HL-60 (cell line): ENCODE data around the gene HCFC1.

Source experiments
- DNase-seq, 2 experiments: peaks; one replicate each; pipeline ENCODE4 v3.0.0-alpha.2; 2010 to 2020; ENCODE audit warnings: low read depth in 1 of 2, low spot score in 1 of 2
- H3K27ac ChIP-seq: fragments of 250-450 bp; sonication (Bioruptor Pico); replicated peaks from 2 replicates; pipeline ENCODE4 v1.5.1; 2020; ENCODE audit warnings: mild to moderate bottlenecking, moderate library complexity
- H3K27me3 ChIP-seq: fragments of 250-450 bp; sonication (Bioruptor Pico); 2 replicates; pipeline ENCODE4 v1.5.1; 2021; ENCODE audit warnings: mild to moderate bottlenecking, moderate library complexity; ENCODE audit not compliant: insufficient read depth, poor library complexity, severe bottlenecking
- H3K4me3 ChIP-seq: replicated peaks from 2 replicates; pipeline ENCODE4 v1.5.1; 2011; ENCODE audit warnings: mild to moderate bottlenecking, control low read depth, low read length; ENCODE audit not compliant: insufficient read depth
- GABPA ChIP-seq: IDR thresholded peaks from 2 replicates; pipeline ENCODE4 v1.6.1; 2012; ENCODE audit warnings: low read depth
- POLR2AphosphoS5 ChIP-seq: IDR thresholded peaks from 2 replicates; pipeline ENCODE4 v1.6.1; 2012; ENCODE audit warnings: low read depth
- SPI1 ChIP-seq: IDR thresholded peaks from 2 replicates; pipeline ENCODE4 v1.6.1; 2012; ENCODE audit warnings: low read depth, mild to moderate bottlenecking, borderline replicate concordance
- TF ChIP-seq, protein P1 (sequence below): IDR thresholded peaks from one replicate; pipeline ENCODE4 v1.5.1; 2011; ENCODE audit warnings: low read length, control low read depth, inconsistent platforms; ENCODE audit not compliant: insufficient read depth
- TF ChIP-seq, protein P2 (sequence below): IDR thresholded peaks from 2 replicates; pipeline ENCODE4 v1.6.1; 2012; ENCODE audit warnings: low read depth; ENCODE audit not compliant: insufficient replicate concordance

HCFC1 gene

DNA sequence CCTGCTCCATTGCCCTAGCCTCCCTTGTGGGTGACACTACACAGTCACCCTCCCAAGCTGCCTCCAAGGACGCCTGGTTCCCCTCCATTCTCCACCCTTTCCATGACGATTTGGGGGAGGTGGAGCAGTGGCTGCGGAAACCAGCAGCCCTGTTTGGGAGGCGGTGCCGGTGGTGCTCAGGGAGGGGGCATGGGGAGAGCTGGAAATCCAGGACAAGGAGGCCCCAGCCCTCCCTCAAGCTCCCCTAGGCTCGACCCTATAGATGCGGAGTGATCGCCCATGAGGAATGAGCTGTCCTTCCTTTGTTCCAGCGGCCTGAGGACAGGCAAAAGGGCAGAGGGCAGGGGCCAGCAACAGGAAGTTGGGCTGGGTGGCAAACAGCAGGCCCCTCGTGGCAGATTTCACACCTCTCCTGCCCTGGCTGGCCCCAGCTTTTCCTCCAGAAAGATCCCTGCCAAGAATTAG is 23.6 kb downstream of the HCFC1 start:
- no peak overlapping the region for H3K4me3 ChIP-seq
- H3K27ac ChIP-seq = peak overlapping the region; percentile 48
- TF ChIP-seq, protein P1, sequence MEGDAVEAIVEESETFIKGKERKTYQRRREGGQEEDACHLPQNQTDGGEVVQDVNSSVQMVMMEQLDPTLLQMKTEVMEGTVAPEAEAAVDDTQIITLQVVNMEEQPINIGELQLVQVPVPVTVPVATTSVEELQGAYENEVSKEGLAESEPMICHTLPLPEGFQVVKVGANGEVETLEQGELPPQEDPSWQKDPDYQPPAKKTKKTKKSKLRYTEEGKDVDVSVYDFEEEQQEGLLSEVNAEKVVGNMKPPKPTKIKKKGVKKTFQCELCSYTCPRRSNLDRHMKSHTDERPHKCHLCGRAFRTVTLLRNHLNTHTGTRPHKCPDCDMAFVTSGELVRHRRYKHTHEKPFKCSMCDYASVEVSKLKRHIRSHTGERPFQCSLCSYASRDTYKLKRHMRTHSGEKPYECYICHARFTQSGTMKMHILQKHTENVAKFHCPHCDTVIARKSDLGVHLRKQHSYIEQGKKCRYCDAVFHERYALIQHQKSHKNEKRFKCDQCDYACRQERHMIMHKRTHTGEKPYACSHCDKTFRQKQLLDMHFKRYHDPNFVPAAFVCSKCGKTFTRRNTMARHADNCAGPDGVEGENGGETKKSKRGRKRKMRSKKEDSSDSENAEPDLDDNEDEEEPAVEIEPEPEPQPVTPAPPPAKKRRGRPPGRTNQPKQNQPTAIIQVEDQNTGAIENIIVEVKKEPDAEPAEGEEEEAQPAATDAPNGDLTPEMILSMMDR = no peak
- TF ChIP-seq SPI1 = no peak
- TF ChIP-seq, protein P2, sequence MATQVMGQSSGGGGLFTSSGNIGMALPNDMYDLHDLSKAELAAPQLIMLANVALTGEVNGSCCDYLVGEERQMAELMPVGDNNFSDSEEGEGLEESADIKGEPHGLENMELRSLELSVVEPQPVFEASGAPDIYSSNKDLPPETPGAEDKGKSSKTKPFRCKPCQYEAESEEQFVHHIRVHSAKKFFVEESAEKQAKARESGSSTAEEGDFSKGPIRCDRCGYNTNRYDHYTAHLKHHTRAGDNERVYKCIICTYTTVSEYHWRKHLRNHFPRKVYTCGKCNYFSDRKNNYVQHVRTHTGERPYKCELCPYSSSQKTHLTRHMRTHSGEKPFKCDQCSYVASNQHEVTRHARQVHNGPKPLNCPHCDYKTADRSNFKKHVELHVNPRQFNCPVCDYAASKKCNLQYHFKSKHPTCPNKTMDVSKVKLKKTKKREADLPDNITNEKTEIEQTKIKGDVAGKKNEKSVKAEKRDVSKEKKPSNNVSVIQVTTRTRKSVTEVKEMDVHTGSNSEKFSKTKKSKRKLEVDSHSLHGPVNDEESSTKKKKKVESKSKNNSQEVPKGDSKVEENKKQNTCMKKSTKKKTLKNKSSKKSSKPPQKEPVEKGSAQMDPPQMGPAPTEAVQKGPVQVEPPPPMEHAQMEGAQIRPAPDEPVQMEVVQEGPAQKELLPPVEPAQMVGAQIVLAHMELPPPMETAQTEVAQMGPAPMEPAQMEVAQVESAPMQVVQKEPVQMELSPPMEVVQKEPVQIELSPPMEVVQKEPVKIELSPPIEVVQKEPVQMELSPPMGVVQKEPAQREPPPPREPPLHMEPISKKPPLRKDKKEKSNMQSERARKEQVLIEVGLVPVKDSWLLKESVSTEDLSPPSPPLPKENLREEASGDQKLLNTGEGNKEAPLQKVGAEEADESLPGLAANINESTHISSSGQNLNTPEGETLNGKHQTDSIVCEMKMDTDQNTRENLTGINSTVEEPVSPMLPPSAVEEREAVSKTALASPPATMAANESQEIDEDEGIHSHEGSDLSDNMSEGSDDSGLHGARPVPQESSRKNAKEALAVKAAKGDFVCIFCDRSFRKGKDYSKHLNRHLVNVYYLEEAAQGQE = no peak
- TF ChIP-seq POLR2AphosphoS5 = no peak
- TF ChIP-seq GABPA = no peak
- no peak for DNase-seq
- H3K27me3 ChIP-seq = no peaks in the 10 kb centered on the region

GRCh38 chrX:153947009-153947769 is 24.4 kb downstream of the HCFC1 start:
- TF ChIP-seq POLR2AphosphoS5 = peak; percentile 57
- no peak for TF ChIP-seq GABPA
- TF ChIP-seq, protein P1 = peak; percentile 52
- peak overlapping the region; percentile 48 for H3K27ac ChIP-seq
- peak in 1 of 2 experiments; percentile 90 for DNase-seq

DNA sequence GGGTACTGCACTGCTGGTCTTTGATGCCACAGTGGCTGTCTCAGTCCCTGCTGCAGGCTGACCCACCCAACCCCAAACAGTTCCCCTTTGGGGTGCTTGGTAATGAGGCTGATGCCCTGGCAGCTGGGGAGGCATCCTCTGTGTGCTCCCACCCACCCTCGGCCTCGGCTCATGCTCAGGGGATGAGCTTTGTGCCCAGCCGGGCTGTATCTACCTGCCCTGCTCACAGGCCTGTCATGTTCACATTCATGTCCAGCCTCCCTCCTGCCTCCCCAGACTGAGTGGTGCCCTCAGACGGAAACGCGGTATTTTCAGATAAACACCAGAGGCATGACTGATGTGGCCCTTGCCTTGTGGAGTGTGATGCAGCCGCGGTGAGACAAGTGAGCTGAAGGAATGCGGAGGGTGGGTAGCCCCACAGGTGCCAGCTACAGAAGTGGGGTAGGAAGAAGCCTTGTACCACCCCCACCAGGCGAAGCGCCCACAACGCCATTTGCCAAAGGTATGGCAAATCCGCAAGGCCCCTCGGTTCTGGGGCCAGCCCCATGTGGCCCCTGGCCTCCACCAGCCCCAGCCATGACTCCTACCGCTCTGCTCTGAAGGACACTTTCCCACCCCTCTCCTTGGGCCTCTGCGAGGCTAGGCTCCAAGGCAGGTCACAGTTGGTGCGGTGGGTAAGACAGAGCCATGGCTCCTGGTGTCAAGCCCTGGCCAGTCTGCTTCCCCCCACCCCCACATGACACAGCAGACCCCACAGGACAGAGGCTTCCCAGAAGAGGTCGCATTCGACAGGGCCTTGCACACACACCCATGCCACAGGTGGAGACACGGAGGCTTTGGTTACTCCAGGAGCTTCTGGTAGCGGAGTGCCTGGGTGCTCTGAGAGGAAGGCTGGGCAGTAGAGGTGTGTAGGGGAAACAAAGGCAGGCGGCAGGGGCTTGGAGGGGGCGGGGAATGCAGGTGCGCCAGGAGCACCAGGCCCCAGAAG is 25.4 kb downstream of the HCFC1 start:
- TF ChIP-seq POLR2AphosphoS5 = no peak
- TF ChIP-seq, protein P2 = no peak
- TF ChIP-seq GABPA = no peak
- TF ChIP-seq, protein P1 = no peak
- TF ChIP-seq SPI1 = no peak
- no peak for DNase-seq
- Histone ChIP-seq H3K27me3 (no peaks in the 10 kb centered on the region), H3K4me3 (no peak overlapping the region), H3K27ac (peak overlapping the region; percentile 45)

More at GRCh38 chrX:153947009-153947769, 24.4 kb downstream of the HCFC1 start:
- Histone ChIP-seq H3K27me3 (no peaks in the 10 kb centered on the region), H3K4me3 (no peak overlapping the region)
